H1 (cell line): ENCODE results near the gene VAMP4. TPM values are rescaled to one million over a fixed set of nuclear protein-coding genes. Genes with fewer than 3 reads are reported as not detected.

Experiments used
- polyA plus RNA-seq, 7 experiments: library from polyadenylated mRNA; depleted of rRNA in 3 of 7; stranded (reverse) in 5 of 7; unstranded in 2 of 7; fragments of >200 nt in 5 of 7; fragments of 200-250 nt in 2 of 7; gene quantifications; 1 replicate in 5 of 7; 2 replicates in 1 of 7; 4 replicates in 1 of 7; pipeline versions ENCODE4 v1.2.1 to v1.2.3, GENCODE V29; 2011 to 2013; ENCODE audit warnings: missing spikeins in 2 of 7, mixed read lengths in 2 of 7
- total RNA-seq: library from RNA; stranded (reverse); fragmentation: NEBNext Ultra II Directional; extraction: Animal tissue kit (Norgen Biotek cat#: 25700); gene quantifications from 2 replicates; pipeline ENCODE4 v1.2.1, GENCODE V29; 2021
- TF ChIP-seq, protein P1 (sequence below): IDR thresholded peaks from 2 replicates; pipeline ENCODE4 v1.6.1; 2011; ENCODE audit warnings: low read length, improper control_type of control experiment
- TF ChIP-seq, protein P2 (sequence below): IDR thresholded peaks from 2 replicates; pipeline ENCODE4 v1.6.1; 2011; ENCODE audit warnings: low read depth, mild to moderate bottlenecking, low read length; ENCODE audit not compliant: insufficient read depth

The VAMP4 gene
- total and polyA plus RNA-seq, 2 of the 8 experiments (the other 6 are each of a cell fraction or from before 2014, with no cell fraction given) = 1.6 to 13.9 TPM

DNA sequence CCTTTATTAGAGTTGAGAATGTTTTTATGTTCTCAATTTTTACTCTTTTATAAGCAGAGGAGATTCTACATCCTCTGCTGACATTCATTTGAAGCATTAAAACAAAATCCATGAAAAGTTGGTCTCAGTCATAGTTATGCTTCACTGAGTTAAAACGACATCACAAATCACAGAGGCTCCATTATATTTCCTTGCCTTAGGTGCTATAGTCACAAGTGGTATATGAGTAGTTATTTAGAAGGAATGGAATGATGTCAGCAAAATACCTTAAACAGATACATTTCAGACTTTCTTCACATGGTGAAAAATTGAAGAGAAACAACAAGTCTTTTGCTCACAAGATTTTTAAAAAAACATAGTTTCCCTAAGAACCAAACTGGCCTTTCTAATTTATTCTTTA lies 27.9 kb upstream of the VAMP4 start (continued):
- TF ChIP-seq, protein P1, sequence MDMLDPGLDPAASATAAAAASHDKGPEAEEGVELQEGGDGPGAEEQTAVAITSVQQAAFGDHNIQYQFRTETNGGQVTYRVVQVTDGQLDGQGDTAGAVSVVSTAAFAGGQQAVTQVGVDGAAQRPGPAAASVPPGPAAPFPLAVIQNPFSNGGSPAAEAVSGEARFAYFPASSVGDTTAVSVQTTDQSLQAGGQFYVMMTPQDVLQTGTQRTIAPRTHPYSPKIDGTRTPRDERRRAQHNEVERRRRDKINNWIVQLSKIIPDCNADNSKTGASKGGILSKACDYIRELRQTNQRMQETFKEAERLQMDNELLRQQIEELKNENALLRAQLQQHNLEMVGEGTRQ = no peak
- TF ChIP-seq, protein P2, sequence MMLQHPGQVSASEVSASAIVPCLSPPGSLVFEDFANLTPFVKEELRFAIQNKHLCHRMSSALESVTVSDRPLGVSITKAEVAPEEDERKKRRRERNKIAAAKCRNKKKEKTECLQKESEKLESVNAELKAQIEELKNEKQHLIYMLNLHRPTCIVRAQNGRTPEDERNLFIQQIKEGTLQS = no peak
